ENCODE data around the gene HNRNPC. TPM values are rescaled to one million over a fixed set of nuclear protein-coding genes. Genes with fewer than 3 reads are reported as not detected.

HNRNPC gene
- total and polyA plus RNA-seq, 2 experiments from 2014 or later = 513 to 800 TPM

- Histone ChIP-seq H3K79me2 (peaks cover 99% of the 10 kb centered on the region), H3K4me1 (ENCODE audit: insufficient read depth) (peaks cover 5% of the 10 kb centered on the region), H2AFZ (no peak overlapping the region), H3K27ac (no peak overlapping the region), H3K9me3 (ENCODE audit: low read depth) (no peaks in the 10 kb centered on the region), H3K36me3 (replicated peaks; ENCODE audit: insufficient read depth, low read depth) (peaks cover 4% of the 10 kb centered on the region), H4K20me1 (ENCODE audit: insufficient read depth, poor library complexity, severe bottlenecking) (peaks cover 100% of the 10 kb centered on the region), H3K4me3 (no peak overlapping the region), H3K27me3 (no peaks in the 10 kb centered on the region), H3K9me2 (replicated peaks; ENCODE audit: insufficient read depth) (no peaks in the 10 kb centered on the region), H3K4me2 (no peak overlapping the region)
- 88% methylated on average over 6 of the region's 6 CpGs for WGBS (ENCODE audit: low lambda C conversion rate, missing lambda C conversion rate)
- TF ChIP-seq EZH2 (IDR thresholded peaks at IDR 0.05; ENCODE audit: borderline replicate concordance) (no peak), CTCF (IDR thresholded peaks at IDR 0.05; ENCODE audit: poor library complexity) (no peak), EZH2phosphoT487 (IDR thresholded peaks at IDR 0.05; ENCODE audit: low read depth, severe bottlenecking, unreplicated experiment) (no peak)
- DNase-seq (ENCODE audit: low spot score) = no peak
These were observed 32.1 kb downstream of the HNRNPC start for GRCh38 chr14:21236948-21237797.

- no peak for DNase-seq (ENCODE audit: low spot score)
- Histone ChIP-seq H3K36me3 (replicated peaks; ENCODE audit: insufficient read depth, low read depth) (peaks cover 8% of the 10 kb centered on the region), H3K9me2 (replicated peaks; ENCODE audit: insufficient read depth) (no peaks in the 10 kb centered on the region), H3K4me3 (no peak overlapping the region), H3K27me3 (no peaks in the 10 kb centered on the region), H3K4me2 (no peak overlapping the region), H3K27ac (no peak overlapping the region), H4K20me1 (ENCODE audit: insufficient read depth, poor library complexity, severe bottlenecking) (peaks cover 99% of the 10 kb centered on the region), H3K4me1 (ENCODE audit: insufficient read depth) (peaks cover 5% of the 10 kb centered on the region), H3K79me2 (peaks cover 100% of the 10 kb centered on the region), H2AFZ (no peak overlapping the region), H3K9me3 (ENCODE audit: low read depth) (no peaks in the 10 kb centered on the region)
- 89% methylated on average over 5 of the region's 5 CpGs for WGBS (ENCODE audit: low lambda C conversion rate, missing lambda C conversion rate)
- no peak for TF ChIP-seq CTCF (IDR thresholded peaks at IDR 0.05; ENCODE audit: poor library complexity)
- no peak for TF ChIP-seq EZH2 (IDR thresholded peaks at IDR 0.05; ENCODE audit: borderline replicate concordance)
- TF ChIP-seq EZH2phosphoT487 (IDR thresholded peaks at IDR 0.05; ENCODE audit: low read depth, severe bottlenecking, unreplicated experiment) = no peak
These were observed 35.1 kb downstream of the HNRNPC start for GRCh38 chr14:21234112-21234511.

GRCh38 chr14:21233457-21234076, 35.7 kb downstream of the HNRNPC start:
- no peaks in the 10 kb centered on the region for H3K27me3 ChIP-seq
- H3K9me3 ChIP-seq (ENCODE audit: low read depth) = no peaks in the 10 kb centered on the region
- WGBS (ENCODE audit: low lambda C conversion rate, missing lambda C conversion rate) = 80% methylated on average over 8 of the region's 8 CpGs
- H3K27ac ChIP-seq = no peak overlapping the region
- no peaks in the 10 kb centered on the region for H3K9me2 ChIP-seq (replicated peaks; ENCODE audit: insufficient read depth)
- H3K36me3 ChIP-seq (replicated peaks; ENCODE audit: insufficient read depth, low read depth) = peaks cover 8% of the 10 kb centered on the region
- peaks cover 97% of the 10 kb centered on the region for H4K20me1 ChIP-seq (ENCODE audit: insufficient read depth, poor library complexity, severe bottlenecking)
- no peak overlapping the region for H3K4me3 ChIP-seq
- H3K4me2 ChIP-seq = no peak overlapping the region
- TF ChIP-seq EZH2 (IDR thresholded peaks at IDR 0.05; ENCODE audit: borderline replicate concordance) (no peak), EZH2phosphoT487 (IDR thresholded peaks at IDR 0.05; ENCODE audit: low read depth, severe bottlenecking, unreplicated experiment) (no peak), CTCF (IDR thresholded peaks at IDR 0.05; ENCODE audit: poor library complexity) (peak; percentile 21)
- H3K4me1 ChIP-seq (ENCODE audit: insufficient read depth) = peaks cover 5% of the 10 kb centered on the region
- no peak overlapping the region for H2AFZ ChIP-seq
- peaks cover 100% of the 10 kb centered on the region for H3K79me2 ChIP-seq
- no peak for DNase-seq (ENCODE audit: low spot score)
